OCI-LY1 (cell line): ENCODE measurements around the gene THAP4.

ENCODE experiments used
- H2AFZ ChIP-seq: fragments of 200-600 bp; sonication (generic), shearing (Covaris generic); 2 replicates; pipeline ENCODE4 v1.6.0; 2014; ENCODE audit warnings: antibody characterized with exemption, mild to moderate bottlenecking, low read length
- H3F3A ChIP-seq: fragments of 200-600 bp; sonication (generic), shearing (Covaris generic); 2 replicates; pipeline ENCODE4 v1.6.0; 2014; ENCODE audit warnings: mild to moderate bottlenecking, antibody characterized with exemption, low read length, moderate library complexity; ENCODE audit not compliant: insufficient read depth
- H3K27ac ChIP-seq: fragments of 200-600 bp; sonication (generic); 2 replicates; pipeline ENCODE4 v1.5.1; 2014; ENCODE audit warnings: low read length, mixed run types, mild to moderate bottlenecking, low read depth; ENCODE audit not compliant: poor library complexity, severe bottlenecking
- H3K27me3 ChIP-seq: fragments of 200-600 bp; sonication (generic); 2 replicates; pipeline ENCODE4 v1.6.0; 2014; ENCODE audit warnings: antibody characterized with exemption, mild to moderate bottlenecking, low read length, moderate library complexity; ENCODE audit not compliant: insufficient read depth
- H3K36me3 ChIP-seq: fragments of 200-600 bp; sonication (generic); 2 replicates; pipeline ENCODE4 v1.6.1; 2014; ENCODE audit warnings: mild to moderate bottlenecking, antibody characterized with exemption, low read length, moderate library complexity, mixed read lengths; ENCODE audit not compliant: insufficient read depth
- H3K4me1 ChIP-seq: fragments of 200-600 bp; sonication (generic); 2 replicates; pipeline ENCODE4 v1.5.1; 2014; ENCODE audit warnings: mild to moderate bottlenecking, low read length, moderate library complexity; ENCODE audit not compliant: insufficient read depth, severe bottlenecking
- H3K4me2 ChIP-seq: fragments of 200-600 bp; sonication (generic), shearing (Covaris generic); 2 replicates; pipeline ENCODE4 v1.6.1; 2014; ENCODE audit warnings: low read length
- H3K4me3 ChIP-seq: fragments of 200-600 bp; sonication (generic); 2 replicates; pipeline ENCODE4 v1.5.1; 2014; ENCODE audit warnings: low read length, low read depth, mild to moderate bottlenecking, mixed read lengths; ENCODE audit not compliant: poor library complexity, severe bottlenecking
- H3K79me2 ChIP-seq: fragments of 200-600 bp; shearing (Covaris generic); 2 replicates; pipeline ENCODE4 v1.6.1; 2016; ENCODE audit warnings: mixed run types, low read length, mixed read lengths; ENCODE audit not compliant: insufficient read depth
- H3K9ac ChIP-seq: fragments of 200-600 bp; sonication (generic), shearing (Covaris generic); 2 replicates; pipeline ENCODE4 v1.6.1; 2014; ENCODE audit warnings: mild to moderate bottlenecking, low read length, mixed read lengths
- H3K9me2 ChIP-seq: fragments of 200-600 bp; sonication (generic), shearing (Covaris generic); 2 replicates; pipeline ENCODE4 v1.6.1; 2014; ENCODE audit warnings: low read depth, mild to moderate bottlenecking, low read length, mixed read lengths
- H3K9me3 ChIP-seq: fragments of 200-600 bp; shearing (Covaris generic); 2 replicates; pipeline ENCODE4 v1.6.1; 2014; ENCODE audit warnings: low read length, mixed read lengths
- H4K20me1 ChIP-seq: fragments of 200-600 bp; sonication (generic), shearing (Covaris generic); 2 replicates; pipeline ENCODE4 v1.6.0; 2016; ENCODE audit warnings: mild to moderate bottlenecking, low read length; ENCODE audit not compliant: insufficient read depth
- CTCF ChIP-seq: fragments of 200-600 bp; sonication (generic), shearing (Covaris generic); IDR thresholded peaks from 2 replicates; pipeline ENCODE4 v1.5.1; 2017; ENCODE audit warnings: mild to moderate bottlenecking, antibody characterized with exemption, low read length, moderate library complexity, mixed read lengths
- EZH2 ChIP-seq: fragments of 200-600 bp; sonication (generic), shearing (Covaris generic); IDR thresholded peaks from 2 replicates; pipeline ENCODE4 v1.8.0; 2017; ENCODE audit warnings: borderline replicate concordance, mixed run types, mild to moderate bottlenecking, antibody characterized with exemption, low read length, moderate library complexity, mixed read lengths

Gene THAP4

GRCh38 chr2:241555711-241556110 lies 81.2 kb downstream of the THAP4 start:
- Histone ChIP-seq H3K79me2 (no peaks in the 10 kb centered on the region), H2AFZ (no peak overlapping the region), H3K36me3 (no peaks in the 10 kb centered on the region), H3F3A (no peaks in the 10 kb centered on the region), H3K4me2 (no peak overlapping the region), H3K27ac (no peak overlapping the region), H3K4me1 (no peaks in the 10 kb centered on the region), H3K9ac (no peak overlapping the region), H3K27me3 (no peaks in the 10 kb centered on the region; the same call in 1 of the 2 replicates), H3K4me3 (no peak overlapping the region), H3K9me3 (no peaks in the 10 kb centered on the region), H4K20me1 (no peaks in the 10 kb centered on the region), H3K9me2 (no peaks in the 10 kb centered on the region)
- TF ChIP-seq CTCF, result no peak
- TF ChIP-seq EZH2, result no peak

GRCh38 chr2:241554610-241555322 lies 82.2 kb downstream of the THAP4 start:
- Histone ChIP-seq H3K9me2 (no peaks in the 10 kb centered on the region), H3K9me3 (no peaks in the 10 kb centered on the region), H4K20me1 (no peaks in the 10 kb centered on the region), H3K36me3 (no peaks in the 10 kb centered on the region), H3K4me3 (no peak overlapping the region), H3K4me2 (no peak overlapping the region), H3K79me2 (no peaks in the 10 kb centered on the region), H3K4me1 (no peaks in the 10 kb centered on the region), H3F3A (no peaks in the 10 kb centered on the region), H2AFZ (no peak overlapping the region), H3K27ac (no peak overlapping the region), H3K9ac (no peak overlapping the region), H3K27me3 (no peaks in the 10 kb centered on the region; the same call in 1 of the 2 replicates)
- TF ChIP-seq CTCF (no peak), EZH2 (no peak)

GRCh38 chr2:241553981-241554380 lies 83.0 kb downstream of the THAP4 start:
- Histone ChIP-seq H3K9me3 (no peaks in the 10 kb centered on the region), H3K4me2 (no peak overlapping the region), H3K27me3 (no peaks in the 10 kb centered on the region; the same call in 1 of the 2 replicates), H2AFZ (no peak overlapping the region), H4K20me1 (no peaks in the 10 kb centered on the region), H3F3A (no peaks in the 10 kb centered on the region), H3K36me3 (no peaks in the 10 kb centered on the region), H3K4me1 (no peaks in the 10 kb centered on the region), H3K79me2 (no peaks in the 10 kb centered on the region), H3K9ac (no peak overlapping the region), H3K27ac (no peak overlapping the region), H3K9me2 (no peaks in the 10 kb centered on the region), H3K4me3 (no peak overlapping the region)
- TF ChIP-seq CTCF (no peak), EZH2 (no peak)
